Retina (tissue), 1 donor: ENCODE results near the gene ATXN3.
A peak's percentile ranks its signal among the peaks of the same experiment; 100 is the strongest.
"Not testable (repeated sequence)": the region's sequence is repeated elsewhere in the genome, so short reads cannot be mapped to it uniquely, and the experiment has no call there.

ENCODE experiments used
- DNase-seq: peaks from one replicate; pipeline ENCODE4 v3.0.0-alpha.2; 2016

Gene ATXN3

GRCh38 chr14:92058006-92058917 lies 48.1 kb downstream of the ATXN3 start:
- no peak for DNase-seq

- DNase-seq, result no peak
Observed at GRCh38 chr14:92049781-92050180, 56.6 kb downstream of the ATXN3 start.

- DNase-seq, result not testable (repeated sequence)
Observed at GRCh38 chr14:92049221-92049620, 57.2 kb downstream of the ATXN3 start.

- not testable (repeated sequence) for DNase-seq
Observed at GRCh38 chr14:92045904-92046303, 60.5 kb downstream of the ATXN3 start.

- DNase-seq, result not testable (repeated sequence)
Observed at GRCh38 chr14:92041766-92042165, 64.6 kb downstream of the ATXN3 start.

GRCh38 chr14:92041203-92041602 lies 65.2 kb downstream of the ATXN3 start:
- DNase-seq, result no peak

GRCh38 chr14:92040431-92041051 lies 65.8 kb downstream of the ATXN3 start:
- DNase-seq, result no peak

GRCh38 chr14:92039719-92040430 lies 66.5 kb downstream of the ATXN3 start, which contains the start of gene TRIP11:
Gene TRIP11, minus strand, starts transcription at chr14:92040059. Its CDS starts 374 bp downstream, at chr14:92039685.
- peak; percentile 96 for DNase-seq

GRCh38 chr14:92039063-92039718 lies 67.2 kb downstream of the ATXN3 start:
- no peak for DNase-seq

- no peak for DNase-seq
Observed at GRCh38 chr14:92037989-92038388, 68.4 kb downstream of the ATXN3 start.

GRCh38 chr14:92035890-92036289 lies 70.5 kb downstream of the ATXN3 start:
- no peak for DNase-seq

GRCh38 chr14:92033906-92034687 lies 72.3 kb downstream of the ATXN3 start:
- DNase-seq, result no peak

GRCh38 chr14:92033433-92033832 lies 72.9 kb downstream of the ATXN3 start:
- no peak for DNase-seq

- no peak for DNase-seq
Observed at GRCh38 chr14:92026548-92027190, 79.7 kb downstream of the ATXN3 start.

GRCh38 chr14:92022036-92022435 lies 84.3 kb downstream of the ATXN3 start:
- no peak for DNase-seq

GRCh38 chr14:92021523-92021922 lies 84.9 kb downstream of the ATXN3 start:
- no peak for DNase-seq

- DNase-seq, result no peak
Observed at GRCh38 chr14:92014040-92014439, 92.3 kb downstream of the ATXN3 start.

GRCh38 chr14:92012121-92012748 lies 94.1 kb downstream of the ATXN3 start:
- no peak for DNase-seq

- no peak for DNase-seq
Observed at GRCh38 chr14:92010644-92011043, 95.7 kb downstream of the ATXN3 start.

- no peak for DNase-seq
Observed at GRCh38 chr14:92009604-92010003, 96.8 kb downstream of the ATXN3 start.
